HEK293T (cell line): ENCODE results near the gene ALK.

Experiments used
- CTCF ChIA-PET: fragments of 350-600 bp; formaldehyde crosslinking; extraction: SDS; loops from one replicate; lab custom pipeline; 2021; ENCODE audit warnings: antibody characterized with exemption, inconsistent platforms; lab: Yijun Ruan, JAX
- POLR2A ChIA-PET: fragments of 350-600 bp; formaldehyde crosslinking; extraction: SDS; loops from one replicate; lab custom pipeline; 2020; ENCODE audit warnings: antibody characterized with exemption, inconsistent platforms; lab: Yijun Ruan, JAX
- DNase-seq: peaks from one replicate; pipeline ENCODE4 v3.0.0; 2012; ENCODE audit warnings: mixed read lengths; ENCODE audit errors: extremely low spot score
- ARNT ChIP-seq: fragments of 450-650 bp; IDR thresholded peaks from 2 replicates; pipeline ENCODE4 v1.6.1; 2017; ENCODE audit warnings: mild to moderate bottlenecking
- BHLHE40 ChIP-seq: fragments of 450-650 bp; IDR thresholded peaks from 2 replicates; pipeline ENCODE4 v1.6.1; 2016; ENCODE audit warnings: mild to moderate bottlenecking, moderate library complexity, borderline replicate concordance
- CTBP1 ChIP-seq: fragments of 450-650 bp; IDR thresholded peaks from 2 replicates; pipeline ENCODE4 v1.6.1; 2016; ENCODE audit warnings: borderline replicate concordance
- ELF4 ChIP-seq: fragments of 450-650 bp; IDR thresholded peaks from 2 replicates; pipeline ENCODE4 v1.6.1; 2017; ENCODE audit warnings: antibody characterized with exemption
- FOXA1 ChIP-seq: fragments of 450-650 bp; IDR thresholded peaks from 2 replicates; pipeline ENCODE4 v1.6.1; 2016; ENCODE audit warnings: mild to moderate bottlenecking
- FOXK2 ChIP-seq: fragments of 450-650 bp; IDR thresholded peaks from 2 replicates; pipeline ENCODE4 v1.6.1; 2016; ENCODE audit warnings: mild to moderate bottlenecking
- FOXM1 ChIP-seq: fragments of 450-650 bp; IDR thresholded peaks from 2 replicates; pipeline ENCODE4 v1.6.1; 2017; ENCODE audit warnings: mild to moderate bottlenecking, borderline replicate concordance
- HDGF ChIP-seq: fragments of 450-650 bp; IDR thresholded peaks from 2 replicates; pipeline ENCODE4 v1.6.1; 2017; ENCODE audit warnings: antibody characterized with exemption, borderline replicate concordance
- L3MBTL2 ChIP-seq: fragments of 450-650 bp; conservative IDR thresholded peaks from 2 replicates; pipeline ENCODE4 v1.6.1; 2016; ENCODE audit warnings: mild to moderate bottlenecking
- LEF1 ChIP-seq: fragments of 450-650 bp; IDR thresholded peaks from 2 replicates; pipeline ENCODE4 v1.6.1; 2017; ENCODE audit warnings: mild to moderate bottlenecking, borderline replicate concordance
- NFRKB ChIP-seq: fragments of 450-650 bp; IDR thresholded peaks from 2 replicates; pipeline ENCODE4 v1.6.1; 2016; ENCODE audit warnings: mild to moderate bottlenecking, moderate library complexity
- PKNOX1 ChIP-seq: fragments of 450-650 bp; IDR thresholded peaks from 2 replicates; pipeline ENCODE4 v1.6.1; 2016
- SP1 ChIP-seq: fragments of 450-650 bp; IDR thresholded peaks from 2 replicates; pipeline ENCODE4 v1.6.1; 2017
- SUZ12 ChIP-seq: fragments of 450-650 bp; IDR thresholded peaks from 2 replicates; pipeline ENCODE4 v1.6.1; 2016; ENCODE audit warnings: mild to moderate bottlenecking
- TARDBP ChIP-seq: fragments of 450-650 bp; IDR thresholded peaks from 2 replicates; pipeline ENCODE4 v1.6.1; 2016
- ZNF384 ChIP-seq: fragments of 450-650 bp; IDR thresholded peaks from 2 replicates; pipeline ENCODE4 v1.6.1; 2016

Gene ALK

GRCh38 chr2:29225814-29226213 is 695.6 kb downstream of the ALK start:
- POLR2A ChIA-PET, result no interaction called here
- CTCF ChIA-PET, result no interaction called here
- no peak for TF ChIP-seq TARDBP
- TF ChIP-seq FOXA1, result no peak
- TF ChIP-seq SUZ12, result no peak
- no peak for TF ChIP-seq ZNF384
- no peak for TF ChIP-seq HDGF
- no peak for TF ChIP-seq NFRKB
- no peak for TF ChIP-seq L3MBTL2
- no peak for TF ChIP-seq SP1
- TF ChIP-seq BHLHE40, result no peak
- TF ChIP-seq FOXK2, result no peak
- TF ChIP-seq PKNOX1, result no peak
- DNase-seq, result no peak

GRCh38 chr2:29224693-29225551 is 696.5 kb downstream of the ALK start:
- TF ChIP-seq SUZ12, result no peak
- no peak for TF ChIP-seq LEF1
- no peak for TF ChIP-seq ELF4
- TF ChIP-seq FOXA1, result no peak
- no peak for TF ChIP-seq ARNT
- TF ChIP-seq TARDBP, result no peak
- no peak for TF ChIP-seq SP1
- no peak for TF ChIP-seq NFRKB
- TF ChIP-seq ZNF384, result no peak
- TF ChIP-seq BHLHE40, result no peak
- no peak for TF ChIP-seq HDGF
- ChIA-PET CTCF (interaction anchor here (1.0 kb wide), 1 partner anchor 14 kb away, joined by 5 read pairs; no protein-coding TSS in a partner anchor), POLR2A (no interaction called here)
- DNase-seq, result no peak

- DNase-seq, result no peak
- ChIA-PET POLR2A (no interaction called here), CTCF (interaction anchor here (1.0 kb wide), 1 partner anchor 15 kb away, joined by 5 read pairs; no protein-coding TSS in a partner anchor)
- no peak for TF ChIP-seq L3MBTL2
- no peak for TF ChIP-seq HDGF
These were observed 697.3 kb downstream of the ALK start for GRCh38 chr2:29223851-29224692.

- TF ChIP-seq FOXM1 (no peak), FOXA1 (no peak), LEF1 (no peak), TARDBP (no peak), ARNT (no peak), PKNOX1 (no peak), CTBP1 (no peak), ELF4 (no peak), FOXK2 (no peak), NFRKB (no peak), SP1 (no peak), L3MBTL2 (no peak), SUZ12 (no peak), ZNF384 (no peak), HDGF (no peak)
- no peak for DNase-seq
- ChIA-PET CTCF (no interaction called here), POLR2A (no interaction called here)
These were observed 698.1 kb downstream of the ALK start for GRCh38 chr2:29223257-29223656.

- ChIA-PET POLR2A (no interaction called here), CTCF (no interaction called here)
- no peak for DNase-seq
- TF ChIP-seq BHLHE40 (no peak), ZNF384 (no peak), LEF1 (no peak), CTBP1 (no peak), L3MBTL2 (no peak), PKNOX1 (no peak), ARNT (no peak), NFRKB (no peak), FOXM1 (no peak), HDGF (no peak), ELF4 (no peak)
These were observed 698.8 kb downstream of the ALK start for GRCh38 chr2:29222381-29223179.
